ENCODE results near the gene NAGK.
"Not testable (repeated sequence)": the region's sequence is repeated elsewhere in the genome, so short reads cannot be mapped to it uniquely, and the experiment has no call there.

NAGK gene

DNA sequence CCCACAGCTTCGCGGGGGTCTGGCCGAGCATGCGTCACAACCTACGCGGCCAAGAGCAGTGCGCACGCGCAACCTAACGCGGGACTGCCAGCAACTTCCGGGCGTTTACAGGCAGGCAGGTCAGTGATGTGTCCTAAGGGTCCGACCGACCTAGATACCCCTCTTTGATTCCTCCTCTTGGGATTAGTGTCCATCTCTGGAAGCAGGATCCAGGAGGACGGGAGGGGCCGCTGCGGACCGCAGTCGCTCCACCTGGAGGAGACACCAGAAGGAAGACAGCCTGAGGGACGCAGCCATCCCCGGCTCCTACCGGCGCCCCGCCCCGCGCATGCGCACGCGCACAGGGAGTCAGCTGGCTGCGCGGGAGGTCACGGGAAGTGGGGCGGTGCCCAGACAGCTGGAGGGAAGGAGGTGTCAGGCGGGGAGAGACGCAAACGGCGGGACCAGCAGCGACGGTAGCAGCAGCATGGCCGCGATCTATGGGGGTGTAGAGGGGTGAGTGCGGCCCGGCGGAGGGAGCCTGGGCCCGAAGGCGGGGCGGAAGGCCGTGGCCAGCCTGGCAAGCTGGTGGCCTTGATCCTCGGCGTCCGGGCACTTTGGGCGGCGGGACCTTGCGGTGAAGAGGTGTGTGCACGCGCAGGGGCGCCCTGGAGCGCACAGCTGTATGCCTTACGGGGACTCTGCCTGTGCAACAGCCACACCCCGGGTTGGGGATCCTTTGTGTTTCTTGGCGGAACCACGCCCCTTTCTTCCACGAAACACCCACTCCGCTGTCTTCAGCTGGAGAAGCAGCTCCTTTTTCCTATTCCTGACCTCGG is at the start of gene NAGK:
TSS of gene NAGK (plus strand) at position 431 of the 818 bp plus-strand sequence. CDS start at position 467, 36 bp downstream.
- DNase-seq (ENCODE audit: low read depth in 2 of 2): peak; percentile 96

DNA sequence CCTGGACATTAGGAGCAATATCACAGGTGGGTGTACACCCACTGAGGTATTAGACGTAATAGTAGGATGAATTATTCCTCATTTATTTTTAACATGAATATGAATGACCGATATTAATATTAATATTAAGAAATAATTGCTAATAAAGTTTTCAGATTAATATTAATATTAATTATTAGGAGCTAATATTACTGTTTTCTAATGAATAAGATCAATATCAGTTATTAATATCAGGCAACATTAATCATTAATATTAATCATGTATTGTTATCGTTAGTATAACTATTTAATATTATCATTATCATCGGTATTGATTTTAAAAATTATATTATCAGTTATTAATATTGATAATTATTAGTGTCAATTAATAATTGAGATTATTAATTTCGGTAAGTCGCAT is 48.5 kb upstream of the NAGK start:
- not testable (repeated sequence) for DNase-seq (ENCODE audit: low read depth in 2 of 2)

GRCh38 chr2:71021394-71021793 is 47.1 kb upstream of the NAGK start:
- not testable (repeated sequence) for DNase-seq (ENCODE audit: low read depth in 2 of 2)

DNA sequence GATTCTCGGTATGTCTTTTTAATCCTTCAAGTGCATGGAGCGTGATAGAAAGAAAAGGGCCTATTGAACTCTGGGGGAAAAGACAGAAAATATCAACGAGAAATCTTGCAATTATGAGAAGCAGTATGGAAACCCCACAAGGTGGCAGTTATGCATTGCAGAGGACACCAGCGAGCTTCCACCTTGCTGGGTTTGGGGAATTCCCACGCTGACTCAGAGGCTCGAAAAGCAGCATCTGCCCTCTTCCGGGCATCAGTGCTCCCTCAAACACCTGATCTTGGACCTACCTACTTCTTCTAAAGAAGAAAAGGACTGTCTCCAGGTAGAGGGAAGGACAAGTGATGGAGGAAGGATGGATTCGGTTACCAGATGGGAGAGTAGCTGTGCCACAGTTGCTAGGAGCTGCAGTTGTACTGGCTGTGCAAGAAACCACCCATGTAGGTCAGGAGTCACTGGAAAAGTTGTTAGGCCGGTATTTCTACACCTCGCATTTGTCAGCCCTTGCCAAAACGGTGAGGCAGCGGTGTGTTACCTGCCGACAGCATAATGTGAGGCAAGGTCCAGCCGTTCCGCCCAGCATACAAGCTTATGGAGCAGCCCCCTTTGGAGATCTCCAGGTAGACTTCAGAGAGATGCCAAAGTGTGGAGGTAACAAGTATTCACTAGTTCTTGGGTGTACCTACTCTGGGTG is 44.8 kb upstream of the NAGK start:
- DNase-seq (ENCODE audit: low read depth in 2 of 2): peak; percentile 53 to 61

DNA sequence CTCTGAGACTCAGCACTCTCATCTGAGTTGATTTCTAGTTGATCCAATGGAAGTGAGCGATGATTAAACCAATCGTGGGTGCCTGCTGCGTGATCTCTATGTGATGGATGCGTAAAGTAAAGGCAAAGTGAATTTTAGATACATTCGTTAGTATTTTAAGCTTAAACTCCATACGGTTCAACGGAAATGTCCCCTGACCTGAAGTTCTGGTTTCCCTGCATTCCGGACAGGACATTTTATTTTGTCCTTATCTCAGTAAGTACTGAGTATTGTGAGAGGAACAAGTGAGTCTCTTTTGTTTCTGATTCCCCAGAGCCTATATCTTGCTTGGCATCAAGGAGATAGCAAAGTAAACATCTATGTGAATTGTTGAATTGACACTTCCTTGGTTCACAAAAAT is 32.2 kb upstream of the NAGK start:
- not testable (repeated sequence) for DNase-seq (ENCODE audit: low read depth in 2 of 2)

- DNase-seq (ENCODE audit: low read depth in 2 of 2): no peak
Observed at GRCh38 chr2:71042287-71042686, 26.2 kb upstream of the NAGK start.

DNA sequence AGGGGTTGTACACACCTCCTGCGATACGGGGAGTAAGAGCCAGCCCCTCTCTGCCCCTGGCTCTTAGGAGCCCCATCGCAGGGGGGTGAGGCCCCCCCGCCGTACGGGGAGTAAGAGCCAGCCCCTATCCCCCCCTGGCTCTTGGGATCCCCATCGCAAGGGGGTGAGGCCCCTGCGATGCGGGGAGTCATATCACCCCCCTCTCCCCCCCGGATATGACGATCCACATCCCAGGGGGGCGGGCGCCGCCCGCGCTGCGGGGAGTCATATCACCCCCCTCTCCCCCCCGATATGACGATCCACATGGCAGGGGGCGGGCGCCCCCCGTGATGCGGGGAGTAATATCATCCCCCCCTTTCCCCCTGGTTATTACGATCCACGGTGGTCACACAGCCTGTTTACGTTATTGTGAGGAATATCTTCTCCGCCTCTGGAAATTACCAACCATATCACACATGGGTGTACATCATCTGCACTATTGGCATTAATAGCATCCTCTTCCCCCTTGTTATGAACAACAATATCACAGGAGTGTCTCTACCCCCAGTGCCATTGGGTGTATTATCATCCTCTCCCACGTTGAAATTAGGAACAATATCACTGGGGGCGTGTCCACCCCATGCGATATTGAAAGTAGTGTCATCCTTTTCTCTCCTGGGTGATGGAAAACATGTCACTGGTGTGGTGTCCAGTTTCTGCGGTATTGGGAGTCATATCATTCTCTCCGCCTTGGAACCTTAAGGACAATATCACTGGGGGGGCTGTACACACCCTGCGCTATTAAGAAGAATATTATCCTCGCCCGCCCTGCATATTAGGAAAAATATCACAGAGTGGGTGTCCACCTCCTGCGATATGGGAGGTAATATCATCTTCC is 24.7 kb upstream of the NAGK start:
- no peak for DNase-seq (ENCODE audit: low read depth in 2 of 2)

GRCh38 chr2:71045151-71045550 is 23.3 kb upstream of the NAGK start:
- no peak for DNase-seq (ENCODE audit: low read depth in 2 of 2)

DNA sequence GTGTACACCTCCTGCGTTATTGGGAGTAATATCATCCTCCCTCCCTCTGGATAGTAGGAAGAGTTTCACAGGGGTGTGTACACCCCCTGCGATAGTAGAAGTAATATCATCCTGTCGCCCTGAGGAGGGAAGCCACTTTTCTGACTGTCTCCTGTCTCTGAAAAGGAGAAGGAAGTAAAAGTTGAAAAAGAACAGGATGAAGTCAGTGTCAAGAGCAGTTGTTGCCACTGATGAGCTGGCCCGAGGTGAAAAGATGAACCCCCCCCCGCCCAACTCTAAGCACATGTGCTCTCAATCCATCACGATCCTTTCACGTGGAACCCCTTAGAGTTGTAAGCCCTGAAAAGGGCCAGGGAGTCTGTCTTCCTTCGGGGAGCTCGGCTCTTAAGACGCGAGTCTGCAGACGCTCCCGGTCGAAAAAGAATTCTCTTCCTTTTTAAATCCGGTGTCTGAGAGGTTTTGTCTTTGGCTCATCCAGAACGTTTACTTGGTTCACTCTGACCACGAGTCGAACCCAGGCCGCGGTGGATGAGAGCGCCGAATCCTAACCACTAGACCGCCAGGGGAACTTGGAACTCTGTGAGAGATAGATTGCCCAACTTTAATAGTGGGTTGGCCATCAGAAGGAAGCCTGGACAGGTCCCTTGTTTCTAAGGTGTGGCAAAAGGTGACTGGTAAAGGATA is 22.4 kb upstream of the NAGK start:
- DNase-seq (ENCODE audit: low read depth in 2 of 2): no peak

DNA sequence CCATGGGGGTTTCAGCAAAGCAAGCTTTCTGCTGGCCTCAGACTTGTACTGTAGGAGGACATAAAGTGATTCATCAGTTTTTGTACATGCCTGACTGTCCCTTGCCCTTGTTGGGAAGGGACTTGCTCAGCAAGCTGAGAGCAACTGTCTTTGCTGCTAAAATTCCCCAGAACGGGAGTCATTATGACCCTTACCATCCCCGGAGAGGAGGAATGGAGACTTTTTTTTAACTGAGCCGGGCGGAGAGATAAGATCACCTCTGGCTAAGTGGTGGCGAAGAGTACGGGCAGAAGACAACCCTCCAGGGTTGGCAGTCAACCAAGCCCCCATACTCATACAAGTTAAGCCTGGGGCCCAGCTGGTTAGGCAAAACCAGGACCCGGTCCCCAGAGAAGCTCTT is 20.4 kb upstream of the NAGK start:
- DNase-seq (ENCODE audit: low read depth in 2 of 2): no peak

- DNase-seq (ENCODE audit: low read depth in 2 of 2): peak; percentile 40
Observed at GRCh38 chr2:71049704-71050360, 18.6 kb upstream of the NAGK start.

- not testable (repeated sequence) for DNase-seq (ENCODE audit: low read depth in 2 of 2)
Observed at GRCh38 chr2:71055206-71055740, 13.2 kb upstream of the NAGK start.

- no peak for DNase-seq (ENCODE audit: low read depth in 2 of 2)
Observed at GRCh38 chr2:71060211-71060610, 8.2 kb upstream of the NAGK start.

DNA sequence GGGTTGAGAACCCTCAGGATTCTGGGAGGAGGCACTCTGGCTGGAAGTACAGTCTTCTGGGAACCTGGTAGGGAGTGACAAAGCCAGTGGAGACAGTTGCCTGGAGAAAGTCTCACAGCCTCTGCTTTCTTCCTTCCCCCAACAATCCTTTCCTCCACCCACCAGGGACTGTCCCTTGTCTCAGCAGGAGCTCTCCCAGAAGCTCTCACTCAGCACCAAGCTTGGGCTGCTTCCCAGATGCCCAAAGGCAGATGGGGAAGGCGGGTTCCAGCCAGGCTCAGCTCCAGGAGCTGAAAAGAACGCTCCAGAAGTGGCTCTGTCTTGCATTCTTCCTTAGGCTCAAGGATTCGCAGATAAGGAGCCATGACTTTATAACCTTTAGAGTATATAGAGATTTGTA is 7.6 kb upstream of the NAGK start:
- no peak for DNase-seq (ENCODE audit: low read depth in 2 of 2)

DNA sequence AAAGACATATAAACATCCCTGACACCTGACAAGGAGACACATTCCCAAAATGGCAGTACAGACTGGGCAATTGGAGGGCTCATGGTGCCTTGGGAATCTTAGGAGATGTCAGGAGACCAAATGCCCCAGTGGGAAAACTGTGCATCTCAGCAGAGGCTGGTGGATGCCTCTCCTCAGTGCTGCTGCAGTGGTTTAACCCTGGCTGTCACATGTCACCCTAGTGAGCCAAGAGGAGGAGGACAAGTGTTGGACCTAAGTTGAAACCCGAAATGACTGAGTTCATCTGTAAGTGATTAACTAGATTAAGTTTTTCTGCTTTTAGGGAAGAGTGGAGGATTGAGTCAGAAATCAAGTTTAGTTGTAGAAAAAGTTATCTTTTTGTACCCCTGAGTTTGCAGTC is 5.2 kb upstream of the NAGK start:
- DNase-seq (ENCODE audit: low read depth in 2 of 2): no peak

- no peak for DNase-seq (ENCODE audit: low read depth in 2 of 2)
Observed at GRCh38 chr2:71064110-71064611, 4.3 kb upstream of the NAGK start.

- DNase-seq (ENCODE audit: low read depth in 2 of 2): no peak
Observed at GRCh38 chr2:71064754-71065621, 3.5 kb upstream of the NAGK start.

DNA sequence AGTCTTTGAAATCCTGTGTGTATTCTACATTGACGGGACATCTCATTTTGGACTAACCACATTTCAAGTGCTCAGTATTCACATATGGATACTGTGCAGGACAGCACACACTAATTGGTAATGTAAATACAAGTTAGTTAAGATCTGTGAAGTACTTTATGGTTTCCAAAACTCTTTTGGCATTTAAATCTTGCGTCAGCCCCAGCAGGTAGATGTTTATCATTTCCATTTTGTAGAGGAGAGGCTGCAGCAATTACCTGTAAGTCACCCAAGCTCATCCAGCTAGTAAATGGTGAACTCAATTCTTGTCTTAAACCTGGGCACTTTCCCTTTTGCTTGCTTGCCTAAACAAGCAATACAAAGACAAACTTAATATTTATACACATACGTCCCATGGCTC is 1.6 kb upstream of the NAGK start:
- no peak for DNase-seq (ENCODE audit: low read depth in 2 of 2)

DNA sequence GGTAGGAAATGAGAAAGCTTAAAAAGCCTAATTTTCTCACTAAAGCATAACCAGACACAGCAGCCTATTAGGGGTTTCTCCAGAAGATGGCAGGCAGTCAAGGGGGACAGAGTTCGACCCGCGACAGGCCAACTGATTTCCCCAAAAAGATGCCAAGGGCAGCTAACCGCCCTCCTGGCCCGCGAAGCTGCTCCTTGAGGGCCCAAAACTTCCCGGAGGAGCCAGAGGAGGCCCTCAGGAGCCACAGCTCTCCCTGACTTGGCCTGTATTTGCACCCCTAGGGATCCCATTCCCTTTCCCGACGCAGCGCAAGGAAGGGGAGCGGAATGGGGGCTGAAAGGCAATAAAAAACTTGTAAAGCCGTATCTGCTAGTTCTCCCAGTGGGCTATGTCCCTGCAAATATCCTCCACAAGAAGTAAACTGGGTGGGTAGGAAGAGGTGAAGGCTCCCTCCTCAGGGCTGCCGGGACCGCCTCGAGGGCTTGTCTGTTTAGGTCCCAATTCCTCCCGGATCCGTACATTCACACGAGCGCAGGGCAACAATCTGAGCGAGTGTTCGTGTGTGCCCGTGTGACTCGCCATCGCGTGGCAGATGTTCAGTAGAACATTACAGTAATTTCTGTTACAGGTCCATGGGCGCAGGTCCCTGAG is 756 bp upstream of the NAGK start:
- DNase-seq (ENCODE audit: low read depth in 2 of 2): no peak

All from stimulated activated CD8-positive, alpha-beta memory T cell treated with anti-CD3 and anti-CD28 coated beads, Interleukin-15, amount 100 ng/mL, for 48 hours (primary cell).